ENCODE data around the gene TSSC4. TPM values are rescaled to one million over a fixed set of nuclear protein-coding genes. Genes with fewer than 3 reads are reported as not detected.

TSSC4 gene
- total RNA-seq, 1 experiment from 2014 or later, result 35.6 TPM

GRCh38 chr11:2406878-2407410, 6.4 kb downstream of the TSSC4 start:
- TF ChIP-seq EZH2 (IDR thresholded peaks at IDR 0.05; ENCODE audit: low read depth) (no peak), CTCF (conservative IDR thresholded peaks at IDR 0.05) (no peak)
- 0 out of 2 replicates have a peak, but pooled peaks cover 4% of the 10 kb centered on the region for H3K27me3 ChIP-seq (ENCODE audit: insufficient read depth, low read depth)
- H4K20me1 ChIP-seq (ENCODE audit: insufficient read depth), result no peaks in the 10 kb centered on the region
- POLR2A ChIA-PET (ENCODE audit: unreplicated experiment), result no interaction called here
- CTCF ChIA-PET, result no interaction called here
- H3K4me1 ChIP-seq (replicated peaks; ENCODE audit: insufficient read depth), result no peaks in the 10 kb centered on the region
- no peaks in the 10 kb centered on the region for H3K9me3 ChIP-seq (ENCODE audit: insufficient read depth, low read depth)
- no peak overlapping the region for H3K4me2 ChIP-seq
- no peak overlapping the region for H2AFZ ChIP-seq
- no peaks in the 10 kb centered on the region for H3F3A ChIP-seq (ENCODE audit: insufficient read depth, low read depth)
- H3K9me2 ChIP-seq (ENCODE audit: insufficient read depth), result no peaks in the 10 kb centered on the region
- intact Hi-C loops (cut with micrococcal nuclease; ENCODE audit: unreplicated experiment), result no loop called here
- no peak overlapping the region for H3K4me3 ChIP-seq
- H3K36me3 ChIP-seq (ENCODE audit: low read depth), result no peaks in the 10 kb centered on the region
- no TSS peak for BruUV-seq (replicated peaks)
- peaks cover 5% of the 10 kb centered on the region for H3K79me2 ChIP-seq (ENCODE audit: low read depth)
- no peak for DNase-seq
- H3K27ac ChIP-seq, result no peak overlapping the region

- H3K36me3 ChIP-seq (ENCODE audit: low read depth), result no peaks in the 10 kb centered on the region
- no peak overlapping the region for H2AFZ ChIP-seq
- BruUV-seq (replicated peaks), result no TSS peak
- no peaks in the 10 kb centered on the region for H3F3A ChIP-seq (ENCODE audit: insufficient read depth, low read depth)
- H3K4me2 ChIP-seq, result no peak overlapping the region
- CTCF ChIA-PET, result no interaction called here
- H3K4me3 ChIP-seq, result no peak overlapping the region
- H3K27ac ChIP-seq, result no peak overlapping the region
- no peak for TF ChIP-seq CTCF (conservative IDR thresholded peaks at IDR 0.05)
- TF ChIP-seq EZH2 (IDR thresholded peaks at IDR 0.05; ENCODE audit: low read depth), result no peak
- H4K20me1 ChIP-seq (ENCODE audit: insufficient read depth), result no peaks in the 10 kb centered on the region
- H3K27me3 ChIP-seq (ENCODE audit: insufficient read depth, low read depth), result 0 out of 2 replicates have a peak, but pooled peaks cover 4% of the 10 kb centered on the region
- no peaks in the 10 kb centered on the region for H3K79me2 ChIP-seq (ENCODE audit: low read depth)
- H3K9me3 ChIP-seq (ENCODE audit: insufficient read depth, low read depth), result no peaks in the 10 kb centered on the region
- H3K4me1 ChIP-seq (replicated peaks; ENCODE audit: insufficient read depth), result no peaks in the 10 kb centered on the region
- POLR2A ChIA-PET (ENCODE audit: unreplicated experiment), result no interaction called here
- intact Hi-C loops (cut with micrococcal nuclease; ENCODE audit: unreplicated experiment), result no loop called here
- DNase-seq, result no peak
- H3K9me2 ChIP-seq (ENCODE audit: insufficient read depth), result no peaks in the 10 kb centered on the region
These were observed 8.1 kb downstream of the TSSC4 start for GRCh38 chr11:2408671-2409070.

- H3K27ac ChIP-seq, result no peak overlapping the region
- no peaks in the 10 kb centered on the region for H3K9me2 ChIP-seq (ENCODE audit: insufficient read depth)
- no peaks in the 10 kb centered on the region for H3K79me2 ChIP-seq (ENCODE audit: low read depth)
- ChIA-PET CTCF (no interaction called here), POLR2A (ENCODE audit: unreplicated experiment) (no interaction called here)
- DNase-seq, result no peak
- no peaks in the 10 kb centered on the region for H3K36me3 ChIP-seq (ENCODE audit: low read depth)
- H3K4me2 ChIP-seq, result no peak overlapping the region
- H3F3A ChIP-seq (ENCODE audit: insufficient read depth, low read depth), result no peaks in the 10 kb centered on the region
- H4K20me1 ChIP-seq (ENCODE audit: insufficient read depth), result no peaks in the 10 kb centered on the region
- H2AFZ ChIP-seq, result no peak overlapping the region
- intact Hi-C loops (cut with micrococcal nuclease; ENCODE audit: unreplicated experiment), result no loop called here
- no peaks in the 10 kb centered on the region for H3K9me3 ChIP-seq (ENCODE audit: insufficient read depth, low read depth)
- no TSS peak for BruUV-seq (replicated peaks)
- H3K4me3 ChIP-seq, result no peak overlapping the region
- no peaks in the 10 kb centered on the region for H3K4me1 ChIP-seq (replicated peaks; ENCODE audit: insufficient read depth)
- no peak for TF ChIP-seq CTCF (conservative IDR thresholded peaks at IDR 0.05)
- no peak for TF ChIP-seq EZH2 (IDR thresholded peaks at IDR 0.05; ENCODE audit: low read depth)
- 0 out of 2 replicates have a peak, but pooled peaks cover 4% of the 10 kb centered on the region for H3K27me3 ChIP-seq (ENCODE audit: insufficient read depth, low read depth)
These were observed 8.6 kb downstream of the TSSC4 start for GRCh38 chr11:2409126-2409525.

All from PC-9 (cell line).